Liver (tissue), 3 donors: ENCODE data around the gene ZNF71.

Experiments
- ATF3 ChIP-seq: IDR thresholded peaks from 2 replicates; pipeline ENCODE4 v1.6.1; 2016; ENCODE audit warnings: antibody characterized with exemption
- CTCF ChIP-seq: fragments of 150-350 bp; IDR thresholded peaks from 2 replicates; pipeline ENCODE4 v1.5.1; 2017; ENCODE audit warnings: improper control_type of control experiment, low read depth, low read length; ENCODE audit not compliant: missing input control
- EGR1 ChIP-seq, 2 donors: IDR thresholded peaks; 2 replicates each; pipeline ENCODE4 v1.6.1; 2016 to 2018; ENCODE audit warnings: antibody characterized with exemption in 2 of 2, low read depth in 2 of 2
- HNF4A ChIP-seq, 2 donors: conservative IDR thresholded peaks; 2 replicates each; pipeline ENCODE4 v1.6.1; 2016; ENCODE audit warnings: antibody characterized with exemption in 2 of 2, mild to moderate bottlenecking in 2 of 2
- JUND ChIP-seq, 2 donors: IDR thresholded peaks; 2 replicates each; pipeline ENCODE4 v1.6.1; 2016; ENCODE audit warnings: antibody characterized with exemption in 2 of 2
- MAX ChIP-seq: IDR thresholded peaks from 2 replicates; pipeline ENCODE4 v1.6.1; 2016; ENCODE audit warnings: antibody characterized with exemption
- REST ChIP-seq: IDR thresholded peaks from 2 replicates; pipeline ENCODE4 v1.6.1; 2016; ENCODE audit warnings: antibody characterized with exemption, mild to moderate bottlenecking
- YY1 ChIP-seq: IDR thresholded peaks from 2 replicates; pipeline ENCODE4 v1.6.1; 2016; ENCODE audit warnings: antibody characterized with exemption, mild to moderate bottlenecking
- ZBTB33 ChIP-seq: IDR thresholded peaks from 2 replicates; pipeline ENCODE4 v1.6.1; 2016; ENCODE audit warnings: antibody characterized with exemption
- donor health status: healthy.
- donor health status: healthy.

- TF ChIP-seq CTCF (no peak), ATF3 (no peak), REST (no peak), MAX (no peak), ZBTB33 (no peak), YY1 (no peak), EGR1 (IDR thresholded peaks at IDR 0.05; ENCODE audit: low read depth in 2 of 2) (no peak), JUND (IDR thresholded peaks at IDR 0.05) (no peak), HNF4A (conservative IDR thresholded peaks at IDR 0.05) (no peak)
Measured at GRCh38 chr19:56664511-56664910, 69.4 kb downstream of the ZNF71 start.
